GM21360 (cell line): ENCODE results near the gene OBP2B.

Source experiments
- ATAC-seq: cut with Tn5 transposase; IDR thresholded peaks from one replicate; pipeline ENCODE4 v1.9.1; 2021; ENCODE audit warnings: mild to moderate bottlenecking, moderate library complexity; ENCODE audit not compliant: unreplicated experiment

Gene OBP2B

DNA sequence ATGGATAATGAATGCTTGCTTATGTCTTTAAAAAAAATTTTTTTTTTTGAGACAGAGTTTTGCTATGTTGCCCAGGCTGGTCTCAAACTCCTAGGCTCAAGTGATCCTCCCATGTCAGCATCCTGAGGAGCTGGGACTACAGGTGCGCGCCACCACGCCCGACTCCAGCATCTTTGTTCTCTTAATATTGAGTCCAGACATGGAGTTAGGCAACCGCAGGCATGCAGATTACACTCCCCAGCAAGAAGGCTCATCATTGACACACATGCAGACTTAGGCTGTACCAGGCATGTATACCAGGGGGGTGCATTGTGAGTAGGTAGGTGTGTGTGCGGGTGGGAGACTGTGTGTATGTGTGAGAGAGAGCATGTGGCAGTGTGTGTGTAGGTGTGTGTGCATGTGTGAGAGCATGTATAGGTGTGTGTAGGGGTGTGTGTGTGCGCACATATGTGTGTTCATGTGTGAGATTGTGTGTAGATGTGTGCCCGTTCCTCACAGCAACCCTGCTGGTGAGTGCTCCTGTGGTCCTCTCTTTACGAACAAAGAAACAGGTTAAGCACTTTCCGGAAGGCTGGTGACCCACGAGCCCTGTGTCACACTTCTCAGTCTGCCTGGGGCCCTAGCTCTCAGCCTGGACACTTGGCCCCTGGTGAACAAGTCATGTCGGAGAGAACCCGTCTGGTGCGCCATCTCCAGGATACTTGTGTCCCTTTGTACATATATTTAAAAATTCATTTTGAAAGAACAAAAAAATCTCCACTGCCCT, 6.2 kb downstream of the OBP2B start:
- no peak for ATAC-seq

DNA sequence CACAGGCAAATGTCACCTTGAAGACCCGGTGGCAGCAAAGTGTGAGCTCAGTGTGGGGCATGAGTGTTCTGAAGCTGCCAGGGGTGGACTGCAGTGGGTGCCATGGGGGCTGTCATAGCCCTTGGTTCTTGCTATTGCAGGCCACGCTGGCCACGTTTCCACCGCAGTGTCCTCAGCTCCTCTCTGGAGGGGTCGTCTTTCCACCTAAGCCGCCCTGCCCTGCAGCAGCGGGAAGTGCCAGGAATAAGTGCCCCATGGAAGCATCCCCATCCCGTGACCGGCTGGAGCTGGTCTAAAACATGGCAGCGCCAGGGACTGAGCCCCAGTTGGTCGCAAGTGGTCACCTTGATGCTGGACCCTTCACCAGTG, 6.9 kb downstream of the OBP2B start:
- no peak for ATAC-seq

GRCh38 chr9:133201424-133202144, 7.5 kb downstream of the OBP2B start:
- no peak for ATAC-seq

DNA sequence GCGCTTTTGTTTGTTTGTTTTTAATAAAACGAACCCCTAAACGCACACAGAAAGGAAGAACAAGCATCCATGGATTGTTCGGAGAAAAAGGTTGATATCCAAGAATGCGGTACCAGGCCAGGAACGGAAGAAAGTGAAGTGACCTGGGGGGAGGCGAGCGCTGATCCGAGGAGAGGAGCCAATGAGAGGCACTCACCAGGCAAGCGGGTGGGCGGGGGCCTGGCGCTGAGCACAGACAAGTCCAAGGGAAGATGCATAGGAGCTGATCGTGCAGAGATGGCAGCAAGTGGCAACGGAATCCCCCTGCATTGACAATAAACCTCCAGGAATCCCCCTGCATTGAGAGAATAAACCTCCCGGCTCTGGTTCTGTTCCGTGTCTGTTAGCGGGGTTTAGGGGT, 8.4 kb downstream of the OBP2B start:
- no peak for ATAC-seq

DNA sequence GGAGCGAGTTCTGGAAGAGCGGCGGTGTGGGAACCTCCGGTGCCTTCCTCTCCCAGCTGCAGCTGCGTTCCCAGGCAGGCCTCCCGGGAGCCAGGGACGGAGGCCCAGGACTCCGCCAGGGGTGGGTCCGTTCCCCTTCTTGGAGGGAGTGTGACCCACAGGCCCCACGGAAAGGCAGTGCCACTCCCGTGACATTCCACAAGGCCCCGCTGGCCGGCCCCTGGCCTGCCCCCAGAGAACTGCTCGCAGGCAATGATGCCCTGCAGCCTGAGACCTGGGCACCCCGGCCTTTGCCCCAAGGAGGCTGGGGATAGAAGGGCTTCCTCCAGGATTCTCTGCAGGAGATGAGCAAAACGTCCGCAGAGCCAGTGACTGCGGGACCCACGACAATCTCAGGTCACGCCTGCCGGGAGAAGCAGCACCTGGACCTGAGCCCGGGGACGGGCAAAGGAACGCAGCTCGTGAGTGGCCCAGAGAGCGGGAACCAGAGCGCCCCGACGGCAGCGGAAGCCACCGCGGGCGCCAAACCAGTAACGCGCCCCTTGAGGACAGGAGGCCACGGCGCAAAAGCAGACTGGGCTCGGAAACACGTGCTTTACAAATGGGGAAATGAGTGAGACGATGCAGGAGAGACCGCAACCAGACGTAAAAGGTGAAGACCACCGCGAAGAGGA, 9.3 kb downstream of the OBP2B start:
- ATAC-seq, result no peak

DNA sequence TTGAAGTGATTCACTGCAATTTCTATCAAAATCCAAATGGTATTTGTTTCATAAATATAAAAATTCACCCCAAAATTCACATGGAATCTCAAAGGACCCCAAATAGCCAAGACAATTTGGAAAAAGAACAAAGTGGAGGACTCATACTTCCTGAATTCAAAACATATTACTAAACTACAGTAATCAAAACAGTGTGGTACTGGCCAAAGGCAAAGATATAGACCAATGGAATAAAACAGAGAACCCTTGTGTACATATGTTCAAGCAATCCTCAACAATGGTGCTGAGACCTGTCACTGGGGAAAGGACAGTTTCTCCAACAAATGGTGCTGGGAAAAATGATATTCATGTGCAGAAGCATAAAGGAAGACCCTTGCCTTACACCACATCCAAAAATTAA, 14.0 kb downstream of the OBP2B start:
- ATAC-seq, result no peak

- no peak for ATAC-seq
Measured at GRCh38 chr9:133194597-133194996, 14.5 kb downstream of the OBP2B start.

GRCh38 chr9:133191989-133192388, 17.1 kb downstream of the OBP2B start:
- no peak for ATAC-seq

- ATAC-seq, result no peak
Measured at GRCh38 chr9:133189826-133190225, 19.2 kb downstream of the OBP2B start.

DNA sequence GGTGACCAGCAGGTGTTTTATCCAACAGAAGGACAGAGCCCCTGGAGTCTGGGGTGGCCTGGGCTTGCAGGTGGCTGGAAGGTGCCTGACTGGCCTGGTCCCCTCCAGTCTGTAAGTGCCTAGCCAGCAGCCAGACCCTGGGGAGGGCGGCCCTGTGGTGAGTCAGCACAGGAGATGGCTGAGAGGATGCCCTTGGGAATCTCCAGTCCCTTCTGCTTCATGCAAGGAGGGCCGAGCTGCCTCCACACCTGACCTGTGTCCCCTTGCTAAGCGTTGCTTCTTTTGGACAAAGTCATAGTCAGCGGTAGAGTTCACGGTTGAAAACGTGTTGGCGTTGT, 20.2 kb downstream of the OBP2B start:
- ATAC-seq, result no peak

GRCh38 chr9:133188006-133188842, 20.8 kb downstream of the OBP2B start:
- ATAC-seq, result no peak

GRCh38 chr9:133187561-133188005, 21.5 kb downstream of the OBP2B start:
- no peak for ATAC-seq

DNA sequence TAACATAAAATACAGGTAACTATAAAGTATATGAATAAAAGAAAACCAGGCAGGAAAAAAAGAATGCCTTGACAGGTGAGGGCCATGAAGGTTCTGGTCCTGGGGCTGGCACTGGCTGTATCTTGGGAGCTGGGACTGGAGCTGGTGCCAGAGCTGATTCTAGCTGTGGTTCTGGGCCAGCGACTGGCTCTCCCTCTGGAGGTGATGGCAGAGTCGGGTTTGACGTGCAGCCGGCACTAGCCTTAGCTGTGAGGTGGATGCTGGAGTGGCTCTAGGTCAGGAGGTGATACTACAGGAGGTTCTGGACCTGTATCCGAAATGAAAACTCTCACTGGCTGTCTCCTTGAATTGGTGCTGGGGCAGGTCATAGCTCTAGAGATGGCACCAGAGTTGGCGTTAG, 22.3 kb downstream of the OBP2B start:
- no peak for ATAC-seq

- ATAC-seq, result no peak
Measured at GRCh38 chr9:133184971-133185370, 24.1 kb downstream of the OBP2B start.

DNA sequence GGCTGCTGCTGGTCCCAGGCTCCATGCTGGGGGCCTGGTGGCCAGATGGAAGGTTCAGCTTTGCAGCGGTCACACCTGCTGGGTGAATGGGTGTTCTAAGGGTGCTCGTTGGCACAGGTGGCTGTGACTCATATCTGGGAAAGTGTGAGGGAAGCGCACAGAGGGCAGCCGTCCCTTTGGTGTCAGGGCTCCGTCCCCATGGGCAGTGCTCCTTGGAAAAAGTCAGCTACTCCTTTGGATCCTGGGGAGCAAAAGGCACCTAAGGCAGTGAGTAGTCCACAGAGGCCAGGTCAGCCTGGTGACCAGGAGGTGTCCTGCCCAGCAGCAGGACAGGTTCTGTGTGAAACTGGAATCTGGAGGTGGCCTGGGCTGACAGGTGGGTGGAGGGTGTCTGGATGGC, 26.9 kb downstream of the OBP2B start:
- ATAC-seq, result no peak

DNA sequence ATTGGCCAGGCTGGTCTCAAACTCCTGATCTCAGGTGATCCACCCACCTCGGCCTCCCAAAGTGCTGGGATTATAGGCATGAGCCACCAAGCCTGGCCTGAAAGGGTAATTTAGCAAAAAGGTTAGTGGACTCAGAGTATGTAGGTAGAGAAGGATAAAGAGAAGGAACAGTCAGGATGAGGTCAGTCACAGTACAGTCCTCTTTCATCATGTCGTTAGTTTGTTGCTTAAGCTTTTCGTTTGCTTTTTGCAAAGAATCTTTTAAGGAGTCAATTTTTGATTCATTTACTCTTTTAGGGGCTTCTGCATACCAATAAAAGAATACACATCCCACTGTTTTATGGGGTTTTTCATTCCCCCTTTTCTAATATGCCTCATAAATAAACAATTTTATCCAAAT, 27.5 kb downstream of the OBP2B start:
- ATAC-seq, result no peak

GRCh38 chr9:133180953-133181352, 28.1 kb downstream of the OBP2B start:
- no peak for ATAC-seq

DNA sequence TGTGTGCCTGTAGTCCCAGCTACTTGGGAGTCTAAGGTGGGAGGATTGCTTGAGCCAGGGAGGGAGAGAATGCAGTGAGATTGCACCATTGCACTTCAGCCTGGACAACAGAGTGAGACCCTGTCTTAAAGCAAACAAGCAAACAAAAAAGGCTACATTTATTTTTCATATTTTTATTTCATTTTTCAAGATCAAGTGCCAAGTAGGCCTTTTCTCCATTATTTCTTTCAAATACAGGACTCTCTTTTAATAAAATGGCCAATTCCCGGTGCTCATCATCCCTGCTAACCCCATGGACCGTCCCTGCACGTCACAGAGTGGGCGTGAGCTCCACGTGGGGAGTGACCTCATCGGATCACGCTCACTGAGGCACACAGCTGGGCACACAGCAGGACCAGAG, 36.0 kb downstream of the OBP2B start:
- no peak for ATAC-seq

- ATAC-seq, result no peak
Measured at GRCh38 chr9:133171161-133171961, 37.7 kb downstream of the OBP2B start.

GRCh38 chr9:133170716-133171115, 38.3 kb downstream of the OBP2B start:
- no peak for ATAC-seq
